ENCODE results near the gene NTS. TPM values are rescaled to one million over a fixed set of nuclear protein-coding genes. Genes with fewer than 3 reads are reported as not detected.

NTS gene
- total and polyA plus RNA-seq, 2 of the 4 experiments (the other 2 are of a cell fraction): not detected

DNA sequence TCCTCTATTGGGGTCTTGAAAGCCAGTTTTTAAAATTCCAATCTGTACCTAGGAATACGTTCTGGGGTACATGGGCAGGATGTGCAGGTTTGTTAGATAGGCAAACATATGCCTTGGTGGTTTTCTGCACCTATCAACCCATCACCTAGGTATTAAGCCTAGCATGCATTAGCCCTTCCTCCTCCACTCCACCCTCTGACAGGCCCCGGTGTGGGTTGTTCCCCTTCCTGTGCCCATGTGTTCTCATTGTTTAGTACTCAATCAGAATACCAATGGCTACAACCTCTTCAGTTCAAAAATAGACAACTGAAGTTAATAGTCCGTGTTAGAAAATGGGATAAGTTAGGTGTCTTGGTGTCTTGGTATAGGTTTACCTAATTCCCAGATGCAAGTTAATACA lies 3.4 kb downstream of the NTS start:
- WGBS, 2 experiments (ENCODE audit: extremely low coverage in 2 of 2, insufficient read length in 1 of 2): no CpG with 5 or more reads among the region's 3 CpGs
- Histone ChIP-seq H4K8ac (ENCODE audit: low read depth in 2 of 2, low read length in 2 of 2) (no peak overlapping the region), H2BK5ac (ENCODE audit: low read depth, low read length, poor library complexity, severe bottlenecking) (no peak overlapping the region), H3K27ac (ENCODE audit: insufficient read depth, low read length) (no peak overlapping the region), H2BK20ac (ENCODE audit: low read depth, low read length) (no peak overlapping the region), H2AFZ (replicated peaks; ENCODE audit: low read length, poor library complexity) (no peak overlapping the region), H3K4me1 (ENCODE audit: control insufficient read depth, insufficient read depth, low read length) (no peaks in the 10 kb centered on the region), H2AK5ac (ENCODE audit: low read depth, low read length) (no peak overlapping the region), H4K5ac (ENCODE audit: low read depth, low read length) (no peak overlapping the region), H3K27me3 (ENCODE audit: control insufficient read depth, insufficient read depth, low read length) (no peaks in the 10 kb centered on the region), H3K4me3 (ENCODE audit: insufficient read depth, low read depth, low read length) (no peak overlapping the region), H3K18ac (ENCODE audit: low read depth, low read length) (no peak overlapping the region), H2BK120ac (ENCODE audit: low read depth, low read length) (no peak overlapping the region), H2BK15ac (ENCODE audit: low read depth, low read length) (no peak overlapping the region), H3K36me3 (ENCODE audit: control insufficient read depth, insufficient read depth, low read length) (no peaks in the 10 kb centered on the region), H4K20me1 (ENCODE audit: insufficient read depth, low read length) (no peaks in the 10 kb centered on the region), H3K23ac (ENCODE audit: low read depth, low read length) (no peak overlapping the region), H3K9ac (ENCODE audit: low read depth, low read length) (no peak overlapping the region), H3K9me3 (ENCODE audit: control insufficient read depth, insufficient read depth, low read length) (no peaks in the 10 kb centered on the region), H2AK9ac (replicated peaks; ENCODE audit: low read depth, low read length, poor library complexity) (no peak overlapping the region), H3K9me1 (ENCODE audit: insufficient read depth, low read length) (no peaks in the 10 kb centered on the region), H3K79me1 (ENCODE audit: low read depth in 1 of 2, low read length in 2 of 2) (no peaks in the 10 kb centered on the region), H3K56ac (ENCODE audit: extremely low read depth, insufficient read depth, low read length) (no peak overlapping the region), H4K91ac (ENCODE audit: insufficient read depth, low read depth, low read length) (no peak overlapping the region), H3K14ac (replicated peaks; ENCODE audit: low read depth, low read length) (no peak overlapping the region), H3K4me2 (ENCODE audit: low read depth, low read length) (no peak overlapping the region), H3K4ac (ENCODE audit: low read depth, low read length) (no peak overlapping the region)
- intact Hi-C loops (cut with micrococcal nuclease): no loop called here
- CTCF ChIA-PET: no interaction called here
- BruUV-seq (replicated peaks): no TSS peak
- ATAC-seq (ENCODE audit: low read depth): no peak
- POLR2A ChIA-PET (ENCODE audit: unreplicated experiment): no interaction called here
- dilution Hi-C loops (cut with HindIII; ENCODE audit: low sequenced_read_pairs, unreplicated experiment): no loop called here
- DNase-seq: no peak
- in situ Hi-C loops (cut with MboI; ENCODE audit: low sequenced_read_pairs): no loop called here
- TF ChIP-seq, protein P1, sequence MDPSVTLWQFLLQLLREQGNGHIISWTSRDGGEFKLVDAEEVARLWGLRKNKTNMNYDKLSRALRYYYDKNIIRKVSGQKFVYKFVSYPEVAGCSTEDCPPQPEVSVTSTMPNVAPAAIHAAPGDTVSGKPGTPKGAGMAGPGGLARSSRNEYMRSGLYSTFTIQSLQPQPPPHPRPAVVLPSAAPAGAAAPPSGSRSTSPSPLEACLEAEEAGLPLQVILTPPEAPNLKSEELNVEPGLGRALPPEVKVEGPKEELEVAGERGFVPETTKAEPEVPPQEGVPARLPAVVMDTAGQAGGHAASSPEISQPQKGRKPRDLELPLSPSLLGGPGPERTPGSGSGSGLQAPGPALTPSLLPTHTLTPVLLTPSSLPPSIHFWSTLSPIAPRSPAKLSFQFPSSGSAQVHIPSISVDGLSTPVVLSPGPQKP (IDR thresholded peaks at IDR 0.05; ENCODE audit: borderline replicate concordance, low read depth, low read length): no peak
- TF ChIP-seq CEBPB (IDR thresholded peaks at IDR 0.05; ENCODE audit: low read depth, low read length): no peak
- TF ChIP-seq RFX5 (IDR thresholded peaks at IDR 0.05; ENCODE audit: low read depth, low read length): no peak
- no peak for TF ChIP-seq BHLHE40 (IDR thresholded peaks at IDR 0.05; ENCODE audit: low read depth, low read length)
- TF ChIP-seq MAFK (IDR thresholded peaks at IDR 0.05; ENCODE audit: low read depth, low read length): no peak
- TF ChIP-seq, protein P2, sequence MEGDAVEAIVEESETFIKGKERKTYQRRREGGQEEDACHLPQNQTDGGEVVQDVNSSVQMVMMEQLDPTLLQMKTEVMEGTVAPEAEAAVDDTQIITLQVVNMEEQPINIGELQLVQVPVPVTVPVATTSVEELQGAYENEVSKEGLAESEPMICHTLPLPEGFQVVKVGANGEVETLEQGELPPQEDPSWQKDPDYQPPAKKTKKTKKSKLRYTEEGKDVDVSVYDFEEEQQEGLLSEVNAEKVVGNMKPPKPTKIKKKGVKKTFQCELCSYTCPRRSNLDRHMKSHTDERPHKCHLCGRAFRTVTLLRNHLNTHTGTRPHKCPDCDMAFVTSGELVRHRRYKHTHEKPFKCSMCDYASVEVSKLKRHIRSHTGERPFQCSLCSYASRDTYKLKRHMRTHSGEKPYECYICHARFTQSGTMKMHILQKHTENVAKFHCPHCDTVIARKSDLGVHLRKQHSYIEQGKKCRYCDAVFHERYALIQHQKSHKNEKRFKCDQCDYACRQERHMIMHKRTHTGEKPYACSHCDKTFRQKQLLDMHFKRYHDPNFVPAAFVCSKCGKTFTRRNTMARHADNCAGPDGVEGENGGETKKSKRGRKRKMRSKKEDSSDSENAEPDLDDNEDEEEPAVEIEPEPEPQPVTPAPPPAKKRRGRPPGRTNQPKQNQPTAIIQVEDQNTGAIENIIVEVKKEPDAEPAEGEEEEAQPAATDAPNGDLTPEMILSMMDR (conservative IDR thresholded peaks at IDR 0.05; ENCODE audit: low read depth, low read length): no peak

Measured in IMR-90 (cell line).